Renal cortex interstitium (tissue), 11 donors: ENCODE data around the gene KLHL21. TPM values are rescaled to one million over a fixed set of nuclear protein-coding genes. Genes with fewer than 3 reads are reported as not detected.

Experiments
- DNase-seq, 11 donors: peaks; one replicate each; pipeline ENCODE4 v3.0.0-alpha.2; 2013; ENCODE audit warnings: low read depth in 9 of 11, low spot score in 4 of 11; ENCODE audit errors: extremely low read depth in 1 of 11
- polyA plus RNA-seq, 3 donors: library from polyadenylated mRNA; unstranded; fragments of 120-200 nt; gene quantifications; one replicate each; pipeline ENCODE4 v1.2.1, GENCODE V29; 2013; ENCODE audit not compliant: insufficient read length in 3 of 3

The KLHL21 gene
- polyA plus RNA-seq, 3 donors: 12.1 to 17.7 (median 15.4) TPM

GRCh38 chr1:6590046-6590445, 12.6 kb downstream of the KLHL21 start:
- no peak for DNase-seq

- no peak for DNase-seq
These were observed 13.7 kb downstream of the KLHL21 start for GRCh38 chr1:6588893-6589520.

GRCh38 chr1:6588128-6588892, 14.4 kb downstream of the KLHL21 start:
- no peak for DNase-seq

- no peak for DNase-seq
These were observed 15.2 kb downstream of the KLHL21 start for GRCh38 chr1:6587261-6588005.

GRCh38 chr1:6586404-6586816, 16.3 kb downstream of the KLHL21 start:
- no peak for DNase-seq

- no peak for DNase-seq
These were observed 16.8 kb downstream of the KLHL21 start for GRCh38 chr1:6585841-6586240.

GRCh38 chr1:6585081-6585722, 17.5 kb downstream of the KLHL21 start:
- no peak for DNase-seq

GRCh38 chr1:6584126-6585080, 18.3 kb downstream of the KLHL21 start:
- DNase-seq: no peak

- DNase-seq: no peak
These were observed 20.3 kb downstream of the KLHL21 start for GRCh38 chr1:6582370-6582769.

GRCh38 chr1:6581561-6582305, 20.9 kb downstream of the KLHL21 start:
- no peak for DNase-seq

- DNase-seq: no peak
These were observed 21.9 kb downstream of the KLHL21 start for GRCh38 chr1:6580593-6581409.

- DNase-seq: no peak
These were observed 22.5 kb downstream of the KLHL21 start for GRCh38 chr1:6580119-6580592.

GRCh38 chr1:6579374-6580118, 23.1 kb downstream of the KLHL21 start, which contains the start of gene ZBTB48:
Gene ZBTB48 (plus strand): TSS chr1:6579994. CDS start chr1:6580610, 616 bp downstream.
- peak; percentile 95 to 99 (median 97) for DNase-seq

- DNase-seq: no peak
These were observed 23.9 kb downstream of the KLHL21 start for GRCh38 chr1:6578624-6579373.

GRCh38 chr1:6577831-6578525, 24.7 kb downstream of the KLHL21 start:
- DNase-seq: no peak
